Liver (tissue), 9 donors: Measurements from ENCODE around the gene COL4A1. TPM values are rescaled to one million over a fixed set of nuclear protein-coding genes. Genes with fewer than 3 reads are reported as not detected.

Experiments
- DNase-seq: peaks from one replicate; pipeline ENCODE4 v3.0.0-alpha.2; 2017; ENCODE audit warnings: low spot score
- H3K27ac ChIP-seq, 2 donors: one replicate each; pipeline ENCODE4 v1.7.0; 2013; ENCODE audit warnings: inconsistent platforms in 2 of 2, low read length in 2 of 2, control low read depth in 1 of 2, low read depth in 1 of 2, mild to moderate bottlenecking in 1 of 2
- H3K27me3 ChIP-seq, 4 donors: one replicate each; pipeline versions ENCODE4 v1.6.1 to v1.7.0; 2013; ENCODE audit warnings: low read length in 3 of 4, inconsistent platforms in 1 of 4, mild to moderate bottlenecking in 1 of 4, moderate library complexity in 1 of 4; ENCODE audit not compliant: control insufficient read depth in 4 of 4, insufficient read depth in 4 of 4
- H3K36me3 ChIP-seq, 4 donors: one replicate each; pipeline versions ENCODE4 v1.6.1 to v1.7.0; 2013; ENCODE audit warnings: low read length in 3 of 4, mild to moderate bottlenecking in 3 of 4, low read depth in 1 of 4, moderate library complexity in 1 of 4; ENCODE audit not compliant: control insufficient read depth in 4 of 4, insufficient read depth in 3 of 4
- H3K4me1 ChIP-seq, 4 donors: one replicate each; pipeline versions ENCODE4 v1.6.1 to v1.7.0; 2013; ENCODE audit warnings: low read length in 3 of 4, mild to moderate bottlenecking in 3 of 4, moderate library complexity in 1 of 4; ENCODE audit not compliant: control insufficient read depth in 4 of 4, insufficient read depth in 4 of 4
- H3K4me3 ChIP-seq, 3 donors: one replicate each; pipeline versions ENCODE4 v1.6.1 to v1.7.0; 2013; ENCODE audit warnings: low read length in 3 of 3, control low read depth in 1 of 3, low read depth in 1 of 3, mild to moderate bottlenecking in 1 of 3
- H3K9ac ChIP-seq, 2 donors: one replicate each; pipeline ENCODE4 v1.7.0; 2013; ENCODE audit warnings: low read length in 2 of 2, mild to moderate bottlenecking in 2 of 2, moderate library complexity in 2 of 2, control low read depth in 1 of 2, low read depth in 1 of 2
- H3K9me3 ChIP-seq, 4 donors: one replicate each; pipeline versions ENCODE4 v1.6.1 to v1.7.0; 2013; ENCODE audit warnings: low read length in 3 of 4; ENCODE audit not compliant: control insufficient read depth in 4 of 4
- EGR1 ChIP-seq, 2 donors: IDR thresholded peaks; 2 replicates each; pipeline ENCODE4 v1.6.1; 2016 to 2018; ENCODE audit warnings: antibody characterized with exemption in 2 of 2, low read depth in 2 of 2
- FOXA1 ChIP-seq: IDR thresholded peaks from 2 replicates; pipeline ENCODE4 v1.6.1; 2016; ENCODE audit warnings: antibody characterized with exemption
- FOXA2 ChIP-seq: IDR thresholded peaks from 2 replicates; pipeline ENCODE4 v1.6.1; 2016; ENCODE audit warnings: antibody characterized with exemption
- GABPA ChIP-seq, 2 donors: IDR thresholded peaks in 1 of 2; conservative IDR thresholded peaks in 1 of 2; 2 replicates each; pipeline ENCODE4 v1.6.1; 2016; ENCODE audit warnings: antibody characterized with exemption in 2 of 2, mild to moderate bottlenecking in 1 of 2, moderate library complexity in 1 of 2
- HNF4A ChIP-seq, 2 donors: conservative IDR thresholded peaks; 2 replicates each; pipeline ENCODE4 v1.6.1; 2016; ENCODE audit warnings: antibody characterized with exemption in 2 of 2, mild to moderate bottlenecking in 2 of 2
- HNF4G ChIP-seq: IDR thresholded peaks from 2 replicates; pipeline ENCODE4 v1.6.1; 2016; ENCODE audit warnings: antibody characterized with exemption
- JUND ChIP-seq, 2 donors: IDR thresholded peaks; 2 replicates each; pipeline ENCODE4 v1.6.1; 2016; ENCODE audit warnings: antibody characterized with exemption in 2 of 2
- NR2F2 ChIP-seq: IDR thresholded peaks from 2 replicates; pipeline ENCODE4 v1.6.1; 2016; ENCODE audit warnings: antibody characterized with exemption
- RAD21 ChIP-seq, 2 donors: IDR thresholded peaks; 2 replicates each; pipeline ENCODE4 v1.6.1; 2016; ENCODE audit warnings: antibody characterized with exemption in 2 of 2, mild to moderate bottlenecking in 2 of 2
- RXRA ChIP-seq, 2 donors: IDR thresholded peaks; 2 replicates each; pipeline ENCODE4 v1.6.1; 2017 to 2018; ENCODE audit warnings: antibody characterized with exemption in 2 of 2, mild to moderate bottlenecking in 1 of 2
- SP1 ChIP-seq: IDR thresholded peaks from 2 replicates; pipeline ENCODE4 v1.6.1; 2018; ENCODE audit warnings: antibody characterized with exemption, mild to moderate bottlenecking
- TAF1 ChIP-seq: conservative IDR thresholded peaks from 2 replicates; pipeline ENCODE4 v1.6.1; 2016; ENCODE audit warnings: antibody characterized with exemption, mild to moderate bottlenecking
- YY1 ChIP-seq: IDR thresholded peaks from 2 replicates; pipeline ENCODE4 v1.6.1; 2016; ENCODE audit warnings: antibody characterized with exemption, mild to moderate bottlenecking
- WGBS: extraction: QIAGEN DNeasy Blood & Tissue Kit; methylation state at CpG from one replicate; pipeline ENCODE4 v1.1.7; 2013; 5-methylcytosine and 5-hydroxymethylcytosine counted together
- polyA plus RNA-seq, 2 donors: library from polyadenylated mRNA; stranded (reverse) in 1 of 2; unstranded in 1 of 2; fragments of 200-250 nt in 1 of 2; fragments of >200 nt in 1 of 2; fragmentation: Nextera tagmentation in 1 of 2; extraction: Ambion mirVana in 1 of 2; gene quantifications; one replicate each; pipeline versions ENCODE4 v1.2.1 to v1.2.3, GENCODE V29; 2013 to 2015
- total RNA-seq, 2 donors: library from RNA; depleted of rRNA; stranded (reverse); fragments of >200 nt; gene quantifications; one replicate each; pipeline ENCODE4 v1.2.3, GENCODE V29; 2014
- TF ChIP-seq, protein P1 (sequence below): IDR thresholded peaks from 2 replicates; pipeline ENCODE4 v1.6.1; 2016; ENCODE audit warnings: antibody characterized with exemption
- TF ChIP-seq, protein P2 (sequence below): IDR thresholded peaks from 2 replicates; pipeline ENCODE4 v1.6.1; 2016; ENCODE audit warnings: antibody characterized with exemption
- TF ChIP-seq, protein P3 (sequence below): fragments of 150-350 bp; IDR thresholded peaks from 2 replicates; pipeline ENCODE4 v1.5.1; 2017; ENCODE audit warnings: improper control_type of control experiment, low read depth, low read length; ENCODE audit not compliant: missing input control
- donor health status: healthy.
- donor health status: healthy.
- donor health status: healthy.
- donor health status: healthy.
- donor health status: healthy.

Gene COL4A1
- total and polyA plus RNA-seq, 4 donors = 5.0 to 68.5 (median 37.9) TPM

DNA sequence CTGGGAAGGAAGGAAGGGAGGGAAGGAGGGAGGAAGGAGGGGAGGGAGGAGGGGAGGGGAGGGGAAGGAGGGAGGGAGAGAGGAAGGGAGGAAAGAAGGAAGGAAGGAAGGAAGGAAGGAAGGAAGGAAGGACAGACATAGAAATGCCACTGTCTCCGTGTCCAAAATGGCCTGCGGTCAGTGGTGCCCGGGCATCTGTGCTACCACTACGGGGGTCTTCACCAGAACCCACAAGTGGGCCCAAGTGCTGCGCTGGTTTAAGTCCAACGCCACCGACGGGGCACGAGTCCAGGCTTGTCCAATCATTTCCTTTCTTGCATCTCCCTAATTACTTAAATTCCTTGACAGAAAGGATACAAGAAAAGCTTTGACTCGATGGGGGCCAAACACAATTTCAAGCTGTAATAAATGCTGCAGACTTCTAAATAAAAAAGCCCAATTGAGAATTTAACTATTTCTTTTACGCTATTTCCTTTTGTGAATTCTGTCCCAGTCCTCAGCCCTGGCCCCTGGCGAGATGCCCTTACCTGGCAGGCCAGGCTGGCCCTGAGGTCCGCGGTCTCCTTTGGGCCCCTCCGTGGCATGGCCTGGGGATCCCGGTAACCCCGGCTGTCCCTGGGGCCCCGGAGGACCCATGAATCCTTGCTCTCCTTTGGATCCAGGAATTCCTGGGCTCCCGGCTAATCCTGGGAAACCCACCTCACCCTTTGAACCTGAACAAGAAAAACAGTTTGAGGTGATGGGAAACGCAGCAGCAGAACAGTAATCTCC lies 136.8 kb downstream of the COL4A1 start:
- H3K4me1 ChIP-seq = no peaks in the 10 kb centered on the region
- TF ChIP-seq, protein P1, sequence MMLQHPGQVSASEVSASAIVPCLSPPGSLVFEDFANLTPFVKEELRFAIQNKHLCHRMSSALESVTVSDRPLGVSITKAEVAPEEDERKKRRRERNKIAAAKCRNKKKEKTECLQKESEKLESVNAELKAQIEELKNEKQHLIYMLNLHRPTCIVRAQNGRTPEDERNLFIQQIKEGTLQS = no peak
- TF ChIP-seq RXRA (IDR thresholded peaks at IDR 0.05) = no peak
- TF ChIP-seq, protein P2, sequence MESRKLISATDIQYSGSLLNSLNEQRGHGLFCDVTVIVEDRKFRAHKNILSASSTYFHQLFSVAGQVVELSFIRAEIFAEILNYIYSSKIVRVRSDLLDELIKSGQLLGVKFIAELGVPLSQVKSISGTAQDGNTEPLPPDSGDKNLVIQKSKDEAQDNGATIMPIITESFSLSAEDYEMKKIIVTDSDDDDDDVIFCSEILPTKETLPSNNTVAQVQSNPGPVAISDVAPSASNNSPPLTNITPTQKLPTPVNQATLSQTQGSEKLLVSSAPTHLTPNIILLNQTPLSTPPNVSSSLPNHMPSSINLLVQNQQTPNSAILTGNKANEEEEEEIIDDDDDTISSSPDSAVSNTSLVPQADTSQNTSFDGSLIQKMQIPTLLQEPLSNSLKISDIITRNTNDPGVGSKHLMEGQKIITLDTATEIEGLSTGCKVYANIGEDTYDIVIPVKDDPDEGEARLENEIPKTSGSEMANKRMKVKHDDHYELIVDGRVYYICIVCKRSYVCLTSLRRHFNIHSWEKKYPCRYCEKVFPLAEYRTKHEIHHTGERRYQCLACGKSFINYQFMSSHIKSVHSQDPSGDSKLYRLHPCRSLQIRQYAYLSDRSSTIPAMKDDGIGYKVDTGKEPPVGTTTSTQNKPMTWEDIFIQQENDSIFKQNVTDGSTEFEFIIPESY = no peak
- no peak for DNase-seq
- H3K9me3 ChIP-seq = peaks cover 1 to 6% (median 4%) of the 10 kb centered on the region in 4 donors
- no peak overlapping the region for H3K27ac ChIP-seq
- no peak overlapping the region for H3K9ac ChIP-seq
- peaks cover 0 to 11% (median 1%) of the 10 kb centered on the region in 4 donors for H3K36me3 ChIP-seq
- WGBS = 86% methylated on average over 20 of the region's 20 CpGs
- peaks cover 0 to under 1% (median 0%) of the 10 kb centered on the region in 4 donors for H3K27me3 ChIP-seq
- H3K4me3 ChIP-seq = no peak overlapping the region

DNA sequence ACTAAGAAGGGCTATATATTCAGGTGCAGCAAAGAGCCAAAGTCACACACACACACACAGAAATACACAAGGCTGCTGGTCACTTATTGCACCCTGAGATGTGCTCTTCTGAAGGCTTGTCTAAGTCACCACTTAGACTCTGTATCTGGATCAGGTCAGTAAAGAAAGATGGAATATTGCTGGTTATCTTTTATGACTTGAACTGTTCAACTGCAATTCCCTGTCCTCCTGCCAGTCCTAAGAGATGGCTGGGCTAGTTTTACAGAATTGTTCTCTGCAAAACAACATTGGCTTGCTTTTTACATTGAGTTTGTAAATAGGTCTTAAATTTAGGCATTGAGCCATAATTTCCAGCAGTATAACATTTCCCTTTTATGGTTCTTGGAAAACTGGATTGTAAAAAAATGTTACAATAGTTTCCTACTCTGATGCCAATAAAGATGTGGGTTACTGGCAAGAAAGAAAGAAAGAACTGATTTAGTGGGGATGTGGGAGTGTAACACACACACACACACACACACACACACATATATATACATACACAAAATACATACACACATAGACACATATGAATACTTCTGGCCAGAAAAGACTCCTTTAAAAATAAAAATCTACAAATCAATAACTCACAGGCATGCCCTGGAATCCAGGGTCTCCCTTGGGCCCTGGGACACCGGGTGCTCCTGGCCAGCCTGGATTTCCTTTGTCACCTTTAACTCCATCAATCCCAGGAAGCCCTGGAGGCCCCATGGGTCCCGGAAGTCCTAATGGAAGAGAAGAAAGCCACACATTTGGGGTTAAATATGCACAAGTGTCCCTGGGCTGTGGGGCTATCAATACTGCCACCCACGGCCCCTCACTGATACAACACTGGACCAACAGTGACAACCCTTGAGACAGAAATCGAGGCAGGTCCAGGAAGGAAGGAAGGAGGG lies 137.7 kb downstream of the COL4A1 start:
- H3K4me1 ChIP-seq = no peaks in the 10 kb centered on the region
- H3K27ac ChIP-seq = no peak overlapping the region
- peaks cover 0 to 2% (median 0%) of the 10 kb centered on the region in 4 donors for H3K27me3 ChIP-seq
- H3K4me3 ChIP-seq = no peak overlapping the region
- H3K9me3 ChIP-seq = peaks cover 1 to 6% (median 4%) of the 10 kb centered on the region in 4 donors
- TF ChIP-seq JUND (IDR thresholded peaks at IDR 0.05) = no peak
- no peak for TF ChIP-seq TAF1
- TF ChIP-seq RAD21 (IDR thresholded peaks at IDR 0.05) = no peak
- TF ChIP-seq EGR1 (IDR thresholded peaks at IDR 0.05; ENCODE audit: low read depth in 2 of 2) = no peak
- no peak for TF ChIP-seq HNF4G
- TF ChIP-seq GABPA (IDR thresholded peaks at IDR 0.05 in 1 of 2, conservative IDR thresholded peaks at IDR 0.05 in 1 of 2) = no peak
- DNase-seq = no peak
- no peak overlapping the region for H3K9ac ChIP-seq
- 41% methylated on average over 4 of the region's 4 CpGs for WGBS
- H3K36me3 ChIP-seq = peaks cover 0 to 8% (median 1%) of the 10 kb centered on the region in 4 donors

DNA sequence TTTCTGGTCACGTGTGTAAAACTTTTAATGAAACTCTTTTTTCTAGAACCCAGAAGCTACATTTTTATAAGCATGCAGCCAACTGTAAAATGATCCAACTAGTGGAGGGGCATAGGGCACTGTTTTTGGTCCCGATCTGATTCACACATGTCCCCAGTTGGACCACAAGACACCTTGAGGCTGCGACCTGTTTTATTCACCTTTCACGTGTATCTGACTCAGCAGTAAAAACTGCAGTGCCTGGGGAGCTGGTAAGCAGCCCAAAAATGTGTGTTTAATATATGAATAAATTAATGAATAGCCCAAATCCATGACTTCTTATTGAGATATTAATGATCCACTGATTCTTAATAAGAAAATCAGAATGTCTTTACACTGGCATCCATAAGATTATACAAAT lies 140.4 kb downstream of the COL4A1 start:
- Histone ChIP-seq H3K9ac (no peak overlapping the region), H3K4me3 (no peak overlapping the region), H3K4me1 (no peaks in the 10 kb centered on the region), H3K27me3 (peaks cover 0 to 2% (median 0%) of the 10 kb centered on the region in 4 donors), H3K27ac (no peak overlapping the region), H3K36me3 (no peaks in the 10 kb centered on the region), H3K9me3 (no peaks in the 10 kb centered on the region)
- 89% methylated on average over 4 of the region's 4 CpGs for WGBS
- no peak for DNase-seq
- TF ChIP-seq RXRA (IDR thresholded peaks at IDR 0.05) (no peak), FOXA1 (no peak), NR2F2 (no peak), TAF1 (no peak), JUND (IDR thresholded peaks at IDR 0.05) (no peak), FOXA2 (no peak), RAD21 (IDR thresholded peaks at IDR 0.05) (no peak), SP1 (no peak), HNF4A (conservative IDR thresholded peaks at IDR 0.05) (no peak), YY1 (no peak), HNF4G (no peak)
- TF ChIP-seq, protein P3, sequence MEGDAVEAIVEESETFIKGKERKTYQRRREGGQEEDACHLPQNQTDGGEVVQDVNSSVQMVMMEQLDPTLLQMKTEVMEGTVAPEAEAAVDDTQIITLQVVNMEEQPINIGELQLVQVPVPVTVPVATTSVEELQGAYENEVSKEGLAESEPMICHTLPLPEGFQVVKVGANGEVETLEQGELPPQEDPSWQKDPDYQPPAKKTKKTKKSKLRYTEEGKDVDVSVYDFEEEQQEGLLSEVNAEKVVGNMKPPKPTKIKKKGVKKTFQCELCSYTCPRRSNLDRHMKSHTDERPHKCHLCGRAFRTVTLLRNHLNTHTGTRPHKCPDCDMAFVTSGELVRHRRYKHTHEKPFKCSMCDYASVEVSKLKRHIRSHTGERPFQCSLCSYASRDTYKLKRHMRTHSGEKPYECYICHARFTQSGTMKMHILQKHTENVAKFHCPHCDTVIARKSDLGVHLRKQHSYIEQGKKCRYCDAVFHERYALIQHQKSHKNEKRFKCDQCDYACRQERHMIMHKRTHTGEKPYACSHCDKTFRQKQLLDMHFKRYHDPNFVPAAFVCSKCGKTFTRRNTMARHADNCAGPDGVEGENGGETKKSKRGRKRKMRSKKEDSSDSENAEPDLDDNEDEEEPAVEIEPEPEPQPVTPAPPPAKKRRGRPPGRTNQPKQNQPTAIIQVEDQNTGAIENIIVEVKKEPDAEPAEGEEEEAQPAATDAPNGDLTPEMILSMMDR = no peak
- TF ChIP-seq, protein P2 = no peak
- TF ChIP-seq, protein P1 = no peak
